GM13977 (cell line): ENCODE data around the gene CDK9.

Experiments used
- DNase-seq: peaks from one replicate; pipeline ENCODE4 v3.0.0; 2012; ENCODE audit warnings: low spot score
- CTCF ChIP-seq: IDR thresholded peaks from 2 replicates; pipeline ENCODE4 v1.5.1; 2012; ENCODE audit warnings: mild to moderate bottlenecking, control low read depth; ENCODE audit not compliant: insufficient read depth; ENCODE audit errors: extremely low read depth, missing control alignments
- in situ Hi-C: fragments of 300-500 bp; cut with MboI; formaldehyde crosslinking; loops from one replicate; pipeline ENCODE4 v1.12.0; 2022; ENCODE audit warnings: low sequenced_read_pairs, low pct_unique_long_range_greater_than_20kb, mixed read lengths, inconsistent platforms; ENCODE audit not compliant: unreplicated experiment

CDK9 gene

GRCh38 chr9:127810378-127811187, 24.7 kb downstream of the CDK9 start:
- in situ Hi-C loops: no loop called here
- no peak for TF ChIP-seq CTCF
- no peak for DNase-seq

DNA sequence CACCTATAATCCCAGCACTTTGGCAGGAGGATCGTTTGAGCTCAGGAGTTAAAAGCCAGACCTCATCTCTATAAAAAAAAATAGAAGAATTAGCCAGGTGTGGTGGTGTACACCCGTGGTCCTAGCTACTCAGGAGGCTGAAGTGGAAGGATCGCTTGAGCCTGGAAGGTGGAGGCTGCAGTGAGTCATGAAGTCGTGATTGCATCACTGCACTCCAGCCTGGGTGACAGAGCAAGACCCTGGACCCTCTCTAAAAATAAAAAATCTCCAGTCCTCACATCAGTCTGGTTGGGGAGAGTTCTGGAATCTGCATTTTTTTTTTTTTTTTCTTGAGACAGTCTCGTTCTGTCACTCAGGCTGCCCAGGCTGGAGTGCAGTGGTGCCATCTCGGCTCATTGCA, 26.2 kb downstream of the CDK9 start:
- DNase-seq: no peak
- no peak for TF ChIP-seq CTCF
- in situ Hi-C loops: no loop called here

DNA sequence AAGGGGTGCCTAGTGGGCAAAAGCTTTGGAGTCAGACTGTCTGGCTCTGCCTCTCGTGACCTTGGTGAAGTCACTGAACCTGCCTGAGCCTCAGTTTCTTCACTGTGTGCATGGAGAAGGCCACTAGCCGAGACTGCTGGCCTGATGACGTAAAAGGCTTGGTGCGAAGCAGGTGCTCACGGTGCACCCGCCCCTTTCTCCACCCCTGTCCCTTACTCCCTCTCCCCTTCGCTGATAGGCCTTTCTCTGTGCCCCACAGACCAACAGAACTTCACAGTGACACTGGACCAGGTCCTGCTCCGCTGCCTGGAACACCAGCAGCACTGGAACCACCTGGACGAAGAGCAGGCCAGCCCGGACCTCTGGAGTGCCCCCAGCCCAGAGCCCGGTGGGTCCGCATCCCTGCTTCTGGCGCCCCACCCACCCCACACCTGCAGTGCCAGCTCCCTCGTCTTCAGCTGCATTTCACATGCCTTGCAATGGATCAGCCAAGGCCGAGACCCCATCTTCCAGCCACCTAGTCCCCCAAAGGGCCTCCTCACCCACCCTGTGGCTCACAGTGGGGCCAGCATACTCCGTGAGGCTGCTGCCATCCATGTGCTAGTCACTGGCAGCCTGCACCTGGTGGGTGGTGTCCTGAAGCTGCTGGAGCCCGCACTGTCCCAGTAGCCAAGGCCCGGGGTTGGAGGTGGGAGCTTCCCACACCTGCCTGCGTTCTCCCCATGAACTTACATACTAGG, 27.3 kb downstream of the CDK9 start:
- no peak for DNase-seq
- TF ChIP-seq CTCF: no peak
- in situ Hi-C loops: no loop called here

- no peak for TF ChIP-seq CTCF
- no peak for DNase-seq
- in situ Hi-C loops: no loop called here
Observed at GRCh38 chr9:127813686-127814226, 27.9 kb downstream of the CDK9 start.

- DNase-seq: no peak
- in situ Hi-C loops: no loop called here
- no peak for TF ChIP-seq CTCF
Observed at GRCh38 chr9:127814619-127815511, 29.0 kb downstream of the CDK9 start.
